Liver (tissue), 9 donors: ENCODE data around the gene GRB7. TPM values are rescaled to one million over a fixed set of nuclear protein-coding genes. Genes with fewer than 3 reads are reported as not detected.
A peak's percentile ranks its signal among the peaks of the same experiment; 100 is the strongest.

ENCODE experiments used
- DNase-seq: peaks from one replicate; pipeline ENCODE4 v3.0.0-alpha.2; 2017; ENCODE audit warnings: low spot score
- H3K27ac ChIP-seq, 2 donors: one replicate each; pipeline ENCODE4 v1.7.0; 2013; ENCODE audit warnings: inconsistent platforms in 2 of 2, low read length in 2 of 2, control low read depth in 1 of 2, low read depth in 1 of 2, mild to moderate bottlenecking in 1 of 2
- H3K27me3 ChIP-seq, 4 donors: one replicate each; pipeline versions ENCODE4 v1.6.1 to v1.7.0; 2013; ENCODE audit warnings: low read length in 3 of 4, inconsistent platforms in 1 of 4, mild to moderate bottlenecking in 1 of 4, moderate library complexity in 1 of 4; ENCODE audit not compliant: control insufficient read depth in 4 of 4, insufficient read depth in 4 of 4
- H3K36me3 ChIP-seq, 4 donors: one replicate each; pipeline versions ENCODE4 v1.6.1 to v1.7.0; 2013; ENCODE audit warnings: low read length in 3 of 4, mild to moderate bottlenecking in 3 of 4, low read depth in 1 of 4, moderate library complexity in 1 of 4; ENCODE audit not compliant: control insufficient read depth in 4 of 4, insufficient read depth in 3 of 4
- H3K4me1 ChIP-seq, 4 donors: one replicate each; pipeline versions ENCODE4 v1.6.1 to v1.7.0; 2013; ENCODE audit warnings: low read length in 3 of 4, mild to moderate bottlenecking in 3 of 4, moderate library complexity in 1 of 4; ENCODE audit not compliant: control insufficient read depth in 4 of 4, insufficient read depth in 4 of 4
- H3K4me3 ChIP-seq, 3 donors: one replicate each; pipeline versions ENCODE4 v1.6.1 to v1.7.0; 2013; ENCODE audit warnings: low read length in 3 of 3, control low read depth in 1 of 3, low read depth in 1 of 3, mild to moderate bottlenecking in 1 of 3
- H3K9ac ChIP-seq, 2 donors: one replicate each; pipeline ENCODE4 v1.7.0; 2013; ENCODE audit warnings: low read length in 2 of 2, mild to moderate bottlenecking in 2 of 2, moderate library complexity in 2 of 2, control low read depth in 1 of 2, low read depth in 1 of 2
- H3K9me3 ChIP-seq, 4 donors: one replicate each; pipeline versions ENCODE4 v1.6.1 to v1.7.0; 2013; ENCODE audit warnings: low read length in 3 of 4; ENCODE audit not compliant: control insufficient read depth in 4 of 4
- CTCF ChIP-seq: fragments of 150-350 bp; IDR thresholded peaks from 2 replicates; pipeline ENCODE4 v1.5.1; 2017; ENCODE audit warnings: improper control_type of control experiment, low read depth, low read length; ENCODE audit not compliant: missing input control
- FOXA1 ChIP-seq: IDR thresholded peaks from 2 replicates; pipeline ENCODE4 v1.6.1; 2016; ENCODE audit warnings: antibody characterized with exemption
- FOXA2 ChIP-seq: IDR thresholded peaks from 2 replicates; pipeline ENCODE4 v1.6.1; 2016; ENCODE audit warnings: antibody characterized with exemption
- HNF4A ChIP-seq, 2 donors: conservative IDR thresholded peaks; 2 replicates each; pipeline ENCODE4 v1.6.1; 2016; ENCODE audit warnings: antibody characterized with exemption in 2 of 2, mild to moderate bottlenecking in 2 of 2
- HNF4G ChIP-seq: IDR thresholded peaks from 2 replicates; pipeline ENCODE4 v1.6.1; 2016; ENCODE audit warnings: antibody characterized with exemption
- JUND ChIP-seq, 2 donors: IDR thresholded peaks; 2 replicates each; pipeline ENCODE4 v1.6.1; 2016; ENCODE audit warnings: antibody characterized with exemption in 2 of 2
- MAX ChIP-seq: IDR thresholded peaks from 2 replicates; pipeline ENCODE4 v1.6.1; 2016; ENCODE audit warnings: antibody characterized with exemption
- NR2F2 ChIP-seq: IDR thresholded peaks from 2 replicates; pipeline ENCODE4 v1.6.1; 2016; ENCODE audit warnings: antibody characterized with exemption
- RAD21 ChIP-seq, 2 donors: IDR thresholded peaks; 2 replicates each; pipeline ENCODE4 v1.6.1; 2016; ENCODE audit warnings: antibody characterized with exemption in 2 of 2, mild to moderate bottlenecking in 2 of 2
- REST ChIP-seq: IDR thresholded peaks from 2 replicates; pipeline ENCODE4 v1.6.1; 2016; ENCODE audit warnings: antibody characterized with exemption, mild to moderate bottlenecking
- RXRA ChIP-seq, 2 donors: IDR thresholded peaks; 2 replicates each; pipeline ENCODE4 v1.6.1; 2017 to 2018; ENCODE audit warnings: antibody characterized with exemption in 2 of 2, mild to moderate bottlenecking in 1 of 2
- SP1 ChIP-seq: IDR thresholded peaks from 2 replicates; pipeline ENCODE4 v1.6.1; 2018; ENCODE audit warnings: antibody characterized with exemption, mild to moderate bottlenecking
- TAF1 ChIP-seq: conservative IDR thresholded peaks from 2 replicates; pipeline ENCODE4 v1.6.1; 2016; ENCODE audit warnings: antibody characterized with exemption, mild to moderate bottlenecking
- YY1 ChIP-seq: IDR thresholded peaks from 2 replicates; pipeline ENCODE4 v1.6.1; 2016; ENCODE audit warnings: antibody characterized with exemption, mild to moderate bottlenecking
- WGBS: extraction: QIAGEN DNeasy Blood & Tissue Kit; methylation state at CpG from one replicate; pipeline ENCODE4 v1.1.7; 2013; 5-methylcytosine and 5-hydroxymethylcytosine counted together
- polyA plus RNA-seq, 2 donors: library from polyadenylated mRNA; stranded (reverse) in 1 of 2; unstranded in 1 of 2; fragments of 200-250 nt in 1 of 2; fragments of >200 nt in 1 of 2; fragmentation: Nextera tagmentation in 1 of 2; extraction: Ambion mirVana in 1 of 2; gene quantifications; one replicate each; pipeline versions ENCODE4 v1.2.1 to v1.2.3, GENCODE V29; 2013 to 2015
- total RNA-seq, 2 donors: library from RNA; depleted of rRNA; stranded (reverse); fragments of >200 nt; gene quantifications; one replicate each; pipeline ENCODE4 v1.2.3, GENCODE V29; 2014
- TF ChIP-seq, protein P1 (sequence below): IDR thresholded peaks from 2 replicates; pipeline ENCODE4 v1.6.1; 2016; ENCODE audit warnings: antibody characterized with exemption
- TF ChIP-seq, protein P2 (sequence below): IDR thresholded peaks from 2 replicates; pipeline ENCODE4 v1.6.1; 2016; ENCODE audit warnings: antibody characterized with exemption
- donor health status: healthy.
- donor health status: healthy.
- donor health status: healthy.
- donor health status: healthy.
- donor health status: healthy.

The GRB7 gene
- total and polyA plus RNA-seq, 4 donors = 1.9 to 6.8 (median 2.5) TPM

- no peak for DNase-seq
- peak overlapping the region in 2 of 3 donors; percentile 80 to 95 for H3K4me3 ChIP-seq
- no peak overlapping the region for H3K9ac ChIP-seq
- 77% methylated on average over 6 of the region's 6 CpGs for WGBS
- no peaks in the 10 kb centered on the region for H3K27me3 ChIP-seq
- H3K4me1 ChIP-seq = peaks cover 5 to 20% (median 12%) of the 10 kb centered on the region in 4 donors
- H3K27ac ChIP-seq = peak overlapping the region in 1 of 2 donors; percentile 85
- TF ChIP-seq HNF4A (conservative IDR thresholded peaks at IDR 0.05) (no peak), FOXA2 (no peak), FOXA1 (no peak), SP1 (no peak), RXRA (IDR thresholded peaks at IDR 0.05) (no peak), JUND (IDR thresholded peaks at IDR 0.05) (no peak), RAD21 (IDR thresholded peaks at IDR 0.05) (no peak), CTCF (no peak), REST (no peak), TAF1 (no peak), HNF4G (no peak), YY1 (no peak), MAX (no peak), NR2F2 (no peak)
- TF ChIP-seq, protein P1, sequence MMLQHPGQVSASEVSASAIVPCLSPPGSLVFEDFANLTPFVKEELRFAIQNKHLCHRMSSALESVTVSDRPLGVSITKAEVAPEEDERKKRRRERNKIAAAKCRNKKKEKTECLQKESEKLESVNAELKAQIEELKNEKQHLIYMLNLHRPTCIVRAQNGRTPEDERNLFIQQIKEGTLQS = no peak
- TF ChIP-seq, protein P2, sequence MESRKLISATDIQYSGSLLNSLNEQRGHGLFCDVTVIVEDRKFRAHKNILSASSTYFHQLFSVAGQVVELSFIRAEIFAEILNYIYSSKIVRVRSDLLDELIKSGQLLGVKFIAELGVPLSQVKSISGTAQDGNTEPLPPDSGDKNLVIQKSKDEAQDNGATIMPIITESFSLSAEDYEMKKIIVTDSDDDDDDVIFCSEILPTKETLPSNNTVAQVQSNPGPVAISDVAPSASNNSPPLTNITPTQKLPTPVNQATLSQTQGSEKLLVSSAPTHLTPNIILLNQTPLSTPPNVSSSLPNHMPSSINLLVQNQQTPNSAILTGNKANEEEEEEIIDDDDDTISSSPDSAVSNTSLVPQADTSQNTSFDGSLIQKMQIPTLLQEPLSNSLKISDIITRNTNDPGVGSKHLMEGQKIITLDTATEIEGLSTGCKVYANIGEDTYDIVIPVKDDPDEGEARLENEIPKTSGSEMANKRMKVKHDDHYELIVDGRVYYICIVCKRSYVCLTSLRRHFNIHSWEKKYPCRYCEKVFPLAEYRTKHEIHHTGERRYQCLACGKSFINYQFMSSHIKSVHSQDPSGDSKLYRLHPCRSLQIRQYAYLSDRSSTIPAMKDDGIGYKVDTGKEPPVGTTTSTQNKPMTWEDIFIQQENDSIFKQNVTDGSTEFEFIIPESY = no peak
- no peaks in the 10 kb centered on the region for H3K9me3 ChIP-seq
- H3K36me3 ChIP-seq = peaks cover 5 to 35% (median 8%) of the 10 kb centered on the region in 4 donors
These were observed 8.4 kb upstream of the GRB7 start for GRCh38 chr17:39729280-39729851.
